Neural progenitor cell (in vitro differentiated cells): Measurements from ENCODE around the gene AEBP1. TPM values are rescaled to one million over a fixed set of nuclear protein-coding genes. Genes with fewer than 3 reads are reported as not detected.

ENCODE experiments used
- DNase-seq: peaks from one replicate; pipeline ENCODE4 v3.0.0-alpha.2; 2016; ENCODE audit warnings: low spot score
- H2AFZ ChIP-seq: fragments of 200-600 bp; sonication (generic); replicated peaks from 2 replicates; pipeline ENCODE4 v1.6.1; 2016; ENCODE audit warnings: antibody characterized with exemption
- H3F3A ChIP-seq: fragments of 200-600 bp; sonication (generic); 2 replicates; pipeline ENCODE4 v1.6.1; 2016; ENCODE audit warnings: antibody characterized with exemption, low read depth
- H3K27ac ChIP-seq: fragments of 200-600 bp; sonication (generic); 2 replicates; pipeline ENCODE4 v1.5.1; 2016; ENCODE audit warnings: mild to moderate bottlenecking
- H3K27me3 ChIP-seq: fragments of 200-600 bp; sonication (generic); 2 replicates; pipeline ENCODE4 v1.6.1; 2016; ENCODE audit warnings: mild to moderate bottlenecking, moderate library complexity
- H3K36me3 ChIP-seq: fragments of 200-600 bp; sonication (generic); 2 replicates; pipeline ENCODE4 v1.5.1; 2016
- H3K4me1 ChIP-seq: fragments of 200-600 bp; sonication (generic); 2 replicates; pipeline ENCODE4 v1.6.1; 2016; ENCODE audit warnings: mixed run types
- H3K4me2 ChIP-seq: fragments of 200-600 bp; sonication (generic); 2 replicates; pipeline ENCODE4 v1.6.1; 2016
- H3K4me3 ChIP-seq: fragments of 200-600 bp; sonication (generic); 2 replicates; pipeline ENCODE4 v1.5.1; 2016
- H3K79me2 ChIP-seq: fragments of 200-600 bp; sonication (generic); 2 replicates; pipeline ENCODE4 v1.6.1; 2016; ENCODE audit warnings: low read depth
- H3K9ac ChIP-seq: fragments of 200-600 bp; sonication (generic); 2 replicates; pipeline ENCODE4 v1.6.1; 2016
- H3K9me3 ChIP-seq: fragments of 200-600 bp; sonication (generic); 2 replicates; pipeline ENCODE4 v1.5.1; 2016; ENCODE audit warnings: low read depth
- H4K20me1 ChIP-seq: fragments of 200-600 bp; sonication (generic); 2 replicates; pipeline ENCODE4 v1.6.1; 2016; ENCODE audit warnings: low read depth
- H3K27ac Mint-ChIP-seq: 3 replicates; pipeline ENCODE4 v1.8.0; 2021; ENCODE audit warnings: mixed read lengths
- H3K27me3 Mint-ChIP-seq: 2 replicates; pipeline ENCODE4 v1.8.0; 2022; ENCODE audit warnings: low read depth, mild to moderate bottlenecking, inconsistent platforms, moderate library complexity, mixed read lengths; ENCODE audit not compliant: insufficient read depth
- H3K36me3 Mint-ChIP-seq: 3 replicates; pipeline ENCODE4 v1.8.0; 2021; ENCODE audit warnings: mixed read lengths
- H3K4me1 Mint-ChIP-seq: 3 replicates; pipeline ENCODE4 v1.8.0; 2021; ENCODE audit warnings: mixed read lengths
- H3K4me3 Mint-ChIP-seq: 3 replicates; pipeline ENCODE4 v1.8.0; 2021; ENCODE audit warnings: mild to moderate bottlenecking, moderate library complexity, mixed read lengths
- H3K9me3 Mint-ChIP-seq: 3 replicates; pipeline ENCODE4 v1.8.0; 2020; ENCODE audit warnings: mixed read lengths
- CTCF ChIP-seq: fragments of 200-600 bp; sonication (generic); IDR thresholded peaks from 2 replicates; pipeline ENCODE4 v1.5.1; 2017; ENCODE audit warnings: antibody characterized with exemption, mild to moderate bottlenecking
- EZH2 ChIP-seq: fragments of 200-600 bp; sonication (generic); IDR thresholded peaks from 2 replicates; pipeline ENCODE4 v1.6.1; 2017; ENCODE audit warnings: antibody characterized with exemption, mild to moderate bottlenecking, moderate library complexity
- EZH2phosphoT487 ChIP-seq: fragments of 200-600 bp; sonication (generic); IDR thresholded peaks from 2 replicates; pipeline ENCODE4 v1.6.1; 2017; ENCODE audit warnings: antibody characterized with exemption
- total RNA-seq: library from RNA; depleted of rRNA; stranded (reverse); fragments of >200 nt; gene quantifications from 2 replicates; pipeline ENCODE4 v1.2.3, GENCODE V29; 2015; ENCODE audit warnings: low replicate concordance

Gene AEBP1
- total RNA-seq, 1 donor from 2014 or later = 4.5 TPM

- no peak for TF ChIP-seq CTCF
- no peak for TF ChIP-seq EZH2
- no peak for TF ChIP-seq EZH2phosphoT487
- no peak overlapping the region for H3K27ac ChIP-seq
- H3K4me2 ChIP-seq = no peak overlapping the region
- no peak for DNase-seq
- H3K79me2 ChIP-seq = peaks cover 7% of the 10 kb centered on the region
- peaks cover 7% of the 10 kb centered on the region for H3K36me3 Mint-ChIP-seq
- H3K9ac ChIP-seq = no peak overlapping the region
- no peaks in the 10 kb centered on the region for H3K9me3 ChIP-seq
- H3K27me3 ChIP-seq = peaks cover 8% of the 10 kb centered on the region
- H3K27me3 Mint-ChIP-seq = peaks cover 2% of the 10 kb centered on the region
- no peak overlapping the region for H2AFZ ChIP-seq
- H3F3A ChIP-seq = peaks cover 7% of the 10 kb centered on the region
- peaks cover 7% of the 10 kb centered on the region for H3K4me1 Mint-ChIP-seq
- no peaks in the 10 kb centered on the region for H3K36me3 ChIP-seq
- H3K4me3 Mint-ChIP-seq = no peak overlapping the region
- H3K4me1 ChIP-seq = no peaks in the 10 kb centered on the region
- H4K20me1 ChIP-seq = no peaks in the 10 kb centered on the region
- H3K27ac Mint-ChIP-seq = no peak overlapping the region
- H3K9me3 Mint-ChIP-seq = no peaks in the 10 kb centered on the region
- H3K4me3 ChIP-seq = no peak overlapping the region
Measured at GRCh38 chr7:44078521-44078920, 25.6 kb upstream of the AEBP1 start.

- Mint-ChIP-seq H3K4me1 (peaks cover 7% of the 10 kb centered on the region), H3K36me3 (peaks cover 7% of the 10 kb centered on the region), H3K27me3 (peaks cover 2% of the 10 kb centered on the region), H3K27ac (no peak overlapping the region), H3K9me3 (no peaks in the 10 kb centered on the region), H3K4me3 (no peak overlapping the region)
- no peak for DNase-seq
- no peak overlapping the region for H3K4me2 ChIP-seq
- H3K9ac ChIP-seq = no peak overlapping the region
- H4K20me1 ChIP-seq = no peaks in the 10 kb centered on the region
- no peak overlapping the region for H3K27ac ChIP-seq
- no peaks in the 10 kb centered on the region for H3K4me1 ChIP-seq
- no peaks in the 10 kb centered on the region for H3K36me3 ChIP-seq
- TF ChIP-seq EZH2 (no peak), CTCF (no peak), EZH2phosphoT487 (no peak)
- no peak overlapping the region for H2AFZ ChIP-seq
- no peak overlapping the region for H3K4me3 ChIP-seq
- no peaks in the 10 kb centered on the region for H3K9me3 ChIP-seq
- H3F3A ChIP-seq = peaks cover 7% of the 10 kb centered on the region
- H3K79me2 ChIP-seq = peaks cover 7% of the 10 kb centered on the region
- H3K27me3 ChIP-seq = peaks cover 17% of the 10 kb centered on the region
Measured at GRCh38 chr7:44079331-44080021, 24.7 kb upstream of the AEBP1 start.

- peaks cover 2% of the 10 kb centered on the region for H3K27me3 Mint-ChIP-seq
- DNase-seq = no peak
- H3K9me3 ChIP-seq = no peaks in the 10 kb centered on the region
- no peaks in the 10 kb centered on the region for H3K36me3 ChIP-seq
- no peak overlapping the region for H3K4me2 ChIP-seq
- H3K36me3 Mint-ChIP-seq = peaks cover 7% of the 10 kb centered on the region
- H3K4me3 ChIP-seq = no peak overlapping the region
- no peaks in the 10 kb centered on the region for H3K4me1 ChIP-seq
- H3K27me3 ChIP-seq = peaks cover 18% of the 10 kb centered on the region
- H4K20me1 ChIP-seq = no peaks in the 10 kb centered on the region
- no peak overlapping the region for H3K27ac Mint-ChIP-seq
- H3F3A ChIP-seq = peaks cover 7% of the 10 kb centered on the region
- no peak overlapping the region for H2AFZ ChIP-seq
- H3K9me3 Mint-ChIP-seq = no peaks in the 10 kb centered on the region
- H3K4me1 Mint-ChIP-seq = peaks cover 7% of the 10 kb centered on the region
- peaks cover 7% of the 10 kb centered on the region for H3K79me2 ChIP-seq
- TF ChIP-seq CTCF (no peak), EZH2 (no peak), EZH2phosphoT487 (no peak)
- no peak overlapping the region for H3K4me3 Mint-ChIP-seq
- no peak overlapping the region for H3K9ac ChIP-seq
- no peak overlapping the region for H3K27ac ChIP-seq
Measured at GRCh38 chr7:44080118-44080517, 24.0 kb upstream of the AEBP1 start.
